Measurements from ENCODE around the gene SFMBT2. TPM values are rescaled to one million over a fixed set of nuclear protein-coding genes. Genes with fewer than 3 reads are reported as not detected.

Gene SFMBT2
- total RNA-seq, 1 experiment from 2014 or later: 7.4 TPM

DNA sequence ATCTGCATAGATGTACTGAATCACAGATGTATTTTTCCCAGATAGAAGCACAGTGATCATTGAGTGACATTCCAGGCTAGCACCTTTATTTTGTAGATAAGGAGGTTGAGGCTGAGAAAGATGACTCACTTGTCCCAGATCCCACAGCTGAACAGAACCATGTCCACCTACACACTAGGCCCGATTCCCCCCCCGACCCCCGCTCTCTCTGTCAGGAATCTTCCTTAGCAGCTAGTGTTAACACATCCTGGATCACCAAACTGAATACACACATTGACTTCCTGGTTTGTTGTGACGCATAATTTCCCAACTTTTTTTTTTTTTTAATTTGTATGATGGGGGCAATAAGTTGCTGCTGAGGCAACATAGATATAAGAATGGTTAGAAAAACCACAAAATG is 5.2 kb downstream of the SFMBT2 start:
- H3K36me3 Mint-ChIP-seq (ENCODE audit: insufficient read depth, unreplicated experiment): peaks cover 14% of the 10 kb centered on the region
- no TSS peak for BruUV-seq (replicated peaks)
- no peaks in the 10 kb centered on the region for H3K9me3 Mint-ChIP-seq (ENCODE audit: unreplicated experiment)
- POLR2A ChIA-PET: no interaction called here
- no peak overlapping the region for H3K4me3 Mint-ChIP-seq (ENCODE audit: unreplicated experiment)
- no peaks in the 10 kb centered on the region for H3K27me3 Mint-ChIP-seq (ENCODE audit: insufficient read depth, unreplicated experiment)
- H3K4me1 Mint-ChIP-seq (ENCODE audit: insufficient read depth, unreplicated experiment): peaks cover 9% of the 10 kb centered on the region
- CTCF ChIA-PET: interaction anchor here (1.1 kb wide), 1 partner anchor 11 kb away, joined by 4 read pairs; no protein-coding TSS in a partner anchor
- intact Hi-C loops (cut with micrococcal nuclease): no loop called here
- TF ChIP-seq CTCF (IDR thresholded peaks at IDR 0.05; ENCODE audit: unreplicated experiment): no peak
- no peak for DNase-seq (ENCODE audit: unreplicated experiment)
- no peak overlapping the region for H3K27ac Mint-ChIP-seq (ENCODE audit: low read depth, unreplicated experiment)

DNA sequence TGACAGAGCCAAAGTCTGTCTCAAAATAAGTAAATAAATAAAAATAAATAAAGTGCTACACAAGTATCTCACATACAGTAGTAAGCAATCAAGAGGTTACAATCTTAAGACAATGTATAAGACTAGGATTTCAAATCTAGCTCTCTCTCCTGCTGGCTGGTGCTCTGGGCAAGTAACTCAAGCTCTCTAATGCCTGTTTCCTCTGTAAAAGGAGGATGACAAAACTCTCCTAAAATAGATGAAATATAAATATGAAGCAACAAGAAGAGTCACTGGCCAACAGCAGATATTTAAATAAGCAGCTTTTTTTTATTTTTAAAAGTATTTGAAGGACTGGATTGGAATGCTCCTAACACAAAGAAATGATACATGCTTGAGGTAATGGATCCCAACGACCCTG is 7.2 kb downstream of the SFMBT2 start:
- Mint-ChIP-seq H3K27me3 (ENCODE audit: insufficient read depth, unreplicated experiment) (no peaks in the 10 kb centered on the region), H3K27ac (ENCODE audit: low read depth, unreplicated experiment) (no peak overlapping the region), H3K9me3 (ENCODE audit: unreplicated experiment) (no peaks in the 10 kb centered on the region), H3K4me3 (ENCODE audit: unreplicated experiment) (no peak overlapping the region), H3K4me1 (ENCODE audit: insufficient read depth, unreplicated experiment) (peaks cover 2% of the 10 kb centered on the region), H3K36me3 (ENCODE audit: insufficient read depth, unreplicated experiment) (peaks cover 9% of the 10 kb centered on the region)
- BruUV-seq (replicated peaks): no TSS peak
- intact Hi-C loops (cut with micrococcal nuclease): no loop called here
- POLR2A ChIA-PET: no interaction called here
- CTCF ChIA-PET: interaction anchor here (0.5 to 1.0 kb wide), 2 partner anchors 37 to 485 kb away, joined by 4 read pairs; no protein-coding TSS in a partner anchor
- no peak for TF ChIP-seq CTCF (IDR thresholded peaks at IDR 0.05; ENCODE audit: unreplicated experiment)
- DNase-seq (ENCODE audit: unreplicated experiment): no peak

DNA sequence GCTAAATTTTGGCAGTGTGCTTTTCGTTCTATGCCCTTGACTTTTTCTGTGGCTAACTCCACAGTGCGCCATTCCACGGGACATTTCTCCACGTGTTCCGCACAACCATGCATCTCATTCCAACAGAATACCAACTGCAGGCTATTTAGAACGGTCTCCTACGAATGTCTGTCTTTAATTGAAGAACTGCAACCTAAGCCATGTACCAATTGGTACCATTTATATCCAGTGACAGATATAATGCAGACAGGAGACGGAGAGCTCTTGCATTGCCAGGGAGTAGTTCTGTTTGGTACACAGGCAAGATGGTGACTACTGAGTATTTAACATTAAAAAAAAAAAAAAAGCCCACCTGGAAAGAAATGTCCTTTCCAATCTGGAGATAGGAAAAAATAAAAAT is 9.1 kb downstream of the SFMBT2 start:
- DNase-seq (ENCODE audit: unreplicated experiment): no peak
- Mint-ChIP-seq H3K36me3 (ENCODE audit: insufficient read depth, unreplicated experiment) (peaks cover 9% of the 10 kb centered on the region), H3K27me3 (ENCODE audit: insufficient read depth, unreplicated experiment) (no peaks in the 10 kb centered on the region), H3K27ac (ENCODE audit: low read depth, unreplicated experiment) (no peak overlapping the region), H3K4me1 (ENCODE audit: insufficient read depth, unreplicated experiment) (no peaks in the 10 kb centered on the region), H3K4me3 (ENCODE audit: unreplicated experiment) (no peak overlapping the region), H3K9me3 (ENCODE audit: unreplicated experiment) (no peaks in the 10 kb centered on the region)
- TF ChIP-seq CTCF (IDR thresholded peaks at IDR 0.05; ENCODE audit: unreplicated experiment): no peak
- BruUV-seq (replicated peaks): no TSS peak
- POLR2A ChIA-PET: interaction anchor here (1.1 kb wide), 1 partner anchor 18 kb away, joined by 3 read pairs; no protein-coding TSS in a partner anchor
- CTCF ChIA-PET: interaction anchor here (0.6 kb wide), 1 partner anchor 9 kb away, joined by 4 read pairs; the partner anchor contains the start of gene SFMBT2
- intact Hi-C loops (cut with micrococcal nuclease): no loop called here

GRCh38 chr10:7401156-7401555 is 9.7 kb downstream of the SFMBT2 start:
- intact Hi-C loops (cut with micrococcal nuclease): no loop called here
- no peak for TF ChIP-seq CTCF (IDR thresholded peaks at IDR 0.05; ENCODE audit: unreplicated experiment)
- POLR2A ChIA-PET: interaction anchor here (1.1 kb wide), 1 partner anchor 17 kb away, joined by 3 read pairs; no protein-coding TSS in a partner anchor
- no peak overlapping the region for H3K4me3 Mint-ChIP-seq (ENCODE audit: unreplicated experiment)
- no peaks in the 10 kb centered on the region for H3K4me1 Mint-ChIP-seq (ENCODE audit: insufficient read depth, unreplicated experiment)
- H3K27ac Mint-ChIP-seq (ENCODE audit: low read depth, unreplicated experiment): no peak overlapping the region
- no TSS peak for BruUV-seq (replicated peaks)
- H3K36me3 Mint-ChIP-seq (ENCODE audit: insufficient read depth, unreplicated experiment): peaks cover 9% of the 10 kb centered on the region
- no peak for DNase-seq (ENCODE audit: unreplicated experiment)
- H3K9me3 Mint-ChIP-seq (ENCODE audit: unreplicated experiment): no peaks in the 10 kb centered on the region
- CTCF ChIA-PET: interaction anchor here (0.6 kb wide), 2 partner anchors 10 to 499 kb away, joined by 3 to 4 read pairs; partner anchors contain the start of gene SFMBT2
- no peaks in the 10 kb centered on the region for H3K27me3 Mint-ChIP-seq (ENCODE audit: insufficient read depth, unreplicated experiment)
